HepG2 (cell line): ENCODE results near the gene CAMK4. TPM values are rescaled to one million over a fixed set of nuclear protein-coding genes. Genes with fewer than 3 reads are reported as not detected.

Experiments
- ATAC-seq: fragments of 200-7000 bp; cut with Tn5 transposase; 3 replicates; pipeline ENCODE4 v1.9.1; 2020; ENCODE audit warnings: mild to moderate bottlenecking, moderate library complexity
- BruUV-seq: library from RNA; stranded (reverse); fragments of 400-500 nt; replicated peaks from 2 replicates; lab custom pipeline; 2021; lab: Mats Ljungman, UMichigan
- CTCF ChIA-PET: fragments of 300-600 bp; formaldehyde crosslinking; extraction: SDS; loops from one replicate; lab custom pipeline; 2021; ENCODE audit warnings: low total read pairs, inconsistent platforms, low intra/inter-chr PET ratio; lab: Yijun Ruan, JAX
- POLR2A ChIA-PET: fragments of 350-600 bp; sonication (Branson Sonifier 250); formaldehyde crosslinking; loops from one replicate; lab custom pipeline; 2020; ENCODE audit warnings: antibody characterized with exemption, inconsistent platforms; lab: Yijun Ruan, JAX
- DNase-seq: peaks from one replicate; pipeline ENCODE4 v3.0.0-alpha.2; 2015; ENCODE audit warnings: low spot score
- FAIRE-seq: peaks from 3 replicates; lab custom pipeline; 2011; peaks lifted over from hg19 to GRCh38; lab: Jason Lieb, UNC
- H2AFZ ChIP-seq: one replicate; pipeline ENCODE4 v1.6.1; 2011; ENCODE audit warnings: low read length, inconsistent platforms
- H3K27ac ChIP-seq: fragments of 300-600 bp; 3 replicates; pipeline ENCODE4 v1.8.0; 2011; ENCODE audit warnings: mixed run types, mild to moderate bottlenecking, mixed read lengths, low read length, inconsistent platforms; ENCODE audit not compliant: insufficient read depth; ENCODE audit errors: extremely low read length
- H3K27me3 ChIP-seq, 2 experiments: fragments of 200-600 bp in 1 of 2; 2 replicates in 1 of 2; 3 replicates in 1 of 2; pipeline versions ENCODE4 v1.6.0 to v1.8.0; 2011; ENCODE audit warnings: low read length in 2 of 2, mild to moderate bottlenecking in 2 of 2, moderate library complexity in 2 of 2, inconsistent platforms in 1 of 2; ENCODE audit not compliant: insufficient read depth in 2 of 2, control insufficient read depth in 1 of 2
- H3K36me3 ChIP-seq, 2 experiments: fragments of 200-600 bp in 1 of 2; replicated peaks in 1 of 2; 2 replicates in 1 of 2; 3 replicates in 1 of 2; pipeline versions ENCODE4 v1.5.1 to v1.8.0; 2011; ENCODE audit warnings: low read length in 2 of 2, inconsistent platforms in 1 of 2; ENCODE audit not compliant: insufficient read depth in 2 of 2, control insufficient read depth in 1 of 2
- H3K4me1 ChIP-seq: 2 replicates; pipeline ENCODE4 v1.5.1; 2012; ENCODE audit warnings: low read length, inconsistent platforms; ENCODE audit not compliant: insufficient read depth
- H3K4me2 ChIP-seq: 2 replicates; pipeline ENCODE4 v1.6.0; 2011; ENCODE audit warnings: low read depth, low read length, inconsistent platforms
- H3K4me3 ChIP-seq, 3 experiments: fragments of 200-600 bp in 1 of 3; sonication (generic), shearing (Covaris generic) in 1 of 3; replicated peaks in 1 of 3; 2 replicates each; pipeline ENCODE4 v1.5.1; 2011 to 2016; ENCODE audit warnings: low read length in 3 of 3, inconsistent platforms in 2 of 3, low read depth in 2 of 3, mild to moderate bottlenecking in 2 of 3, control low read depth in 1 of 3, mixed read lengths in 1 of 3; ENCODE audit not compliant: insufficient read depth in 1 of 3
- H3K79me2 ChIP-seq: one replicate; pipeline ENCODE4 v1.6.1; 2011; ENCODE audit warnings: low read length, inconsistent platforms; ENCODE audit not compliant: insufficient read depth
- H3K9ac ChIP-seq: 2 replicates; pipeline ENCODE4 v1.6.0; 2011; ENCODE audit warnings: mild to moderate bottlenecking, low read depth, low read length, inconsistent platforms; ENCODE audit not compliant: insufficient read depth
- H3K9me3 ChIP-seq: 2 replicates; pipeline ENCODE4 v1.5.1; 2012; ENCODE audit warnings: mild to moderate bottlenecking, low read length
- H4K20me1 ChIP-seq: 2 replicates; pipeline ENCODE4 v1.6.0; 2011; ENCODE audit warnings: inconsistent platforms, mild to moderate bottlenecking, low read length, moderate library complexity; ENCODE audit not compliant: insufficient read depth
- CBX5 ChIP-seq: sonication (generic); formaldehyde crosslinking; IDR thresholded peaks from 2 replicates; pipeline ENCODE4 v1.4.0; 2020; ENCODE audit warnings: missing genetic modification reagents, borderline replicate concordance
- HCFC1 ChIP-seq: fragments of 150-350 bp; IDR thresholded peaks from 2 replicates; pipeline ENCODE4 v1.6.1; 2014; ENCODE audit warnings: low read depth, low read length
- HNF4G ChIP-seq, 2 experiments: sonication (generic) in 1 of 2; formaldehyde crosslinking in 1 of 2; IDR thresholded peaks; 2 replicates each; pipeline versions ENCODE4 v1.4.0 to v1.6.1; 2011 to 2020; ENCODE audit warnings: borderline replicate concordance in 2 of 2, low read depth in 2 of 2, mild to moderate bottlenecking in 2 of 2, low read length in 1 of 2, missing genetic modification reagents in 1 of 2, moderate library complexity in 1 of 2
- KDM3A ChIP-seq: IDR thresholded peaks from 2 replicates; pipeline ENCODE4 v1.6.1; 2018; ENCODE audit warnings: low read depth, missing compliant biosample characterization
- MEIS1 ChIP-seq: sonication (generic); formaldehyde crosslinking; IDR thresholded peaks from 2 replicates; pipeline ENCODE4 v1.9.0; 2021; ENCODE audit warnings: mild to moderate bottlenecking, missing genetic modification reagents, moderate library complexity, borderline replicate concordance
- PHF21A ChIP-seq: sonication (generic); formaldehyde crosslinking; IDR thresholded peaks from 2 replicates; pipeline ENCODE4 v1.5.0; 2020; ENCODE audit warnings: mild to moderate bottlenecking, missing genetic modification reagents
- RARA ChIP-seq: IDR thresholded peaks from 2 replicates; pipeline ENCODE4 v1.6.1; 2016; ENCODE audit warnings: missing genetic modification reagents, missing compliant biosample characterization
- RORA ChIP-seq: sonication (generic); formaldehyde crosslinking; IDR thresholded peaks from 2 replicates; pipeline ENCODE4 v1.5.0; 2020; ENCODE audit warnings: mild to moderate bottlenecking, missing genetic modification reagents, moderate library complexity
- RXRA ChIP-seq: sonication (generic); formaldehyde crosslinking; IDR thresholded peaks from 2 replicates; pipeline ENCODE4 v1.5.1; 2020; ENCODE audit warnings: missing genetic modification reagents
- RXRB ChIP-seq: IDR thresholded peaks from 2 replicates; pipeline ENCODE4 v1.6.1; 2016; ENCODE audit warnings: borderline replicate concordance, missing genetic modification reagents, missing compliant biosample characterization
- SNAI1 ChIP-seq: sonication (generic); formaldehyde crosslinking; IDR thresholded peaks from 2 replicates; pipeline ENCODE4 v1.5.0; 2020; ENCODE audit warnings: mild to moderate bottlenecking, missing genetic modification reagents, borderline replicate concordance
- ZNF180 ChIP-seq: sonication (generic); formaldehyde crosslinking; IDR thresholded peaks from 2 replicates; pipeline ENCODE4 v1.4.0; 2020; ENCODE audit warnings: low read depth, missing genetic modification reagents, borderline replicate concordance
- ZNF724P ChIP-seq: sonication (generic); formaldehyde crosslinking; IDR thresholded peaks from 2 replicates; pipeline ENCODE4 v1.8.0; 2022; ENCODE audit warnings: missing genetic modification reagents, borderline replicate concordance
- ZNF747 ChIP-seq: sonication (generic); formaldehyde crosslinking; IDR thresholded peaks from 2 replicates; pipeline ENCODE4 v1.8.1; 2023; ENCODE audit warnings: missing genetic modification reagents, mild to moderate bottlenecking, borderline replicate concordance
- WGBS: methylation state at CpG from one replicate; pipeline ENCODE4 v1.1.6; 2017; ENCODE audit warnings: low lambda C conversion rate; 5-methylcytosine and 5-hydroxymethylcytosine counted together
- in situ Hi-C: cut with HindIII; loops from 2 replicates; pipeline ENCODE4 v1.10.0; 2017; ENCODE audit warnings: low pct_unique_long_range_greater_than_20kb; ENCODE audit not compliant: extremely low pct_ligation_motif_present
- intact Hi-C: fragments of 100-400 bp; cut with micrococcal nuclease; formaldehyde crosslinking; loops from one replicate; pipeline ENCODE4 v1.10.0; 2022; ENCODE audit not compliant: unreplicated experiment
- polyA plus RNA-seq, 8 experiments: library from polyadenylated mRNA; depleted of rRNA in 3 of 8; stranded (reverse) in 7 of 8; unstranded in 1 of 8; fragments of >200 nt; fragmentation: Illumina TruSeq in 4 of 8; extraction: Trizol in 4 of 8; gene quantifications; 2 replicates each; pipeline versions ENCODE4 v1.2.1 to v1.2.3, GENCODE V29; 2011 to 2016; ENCODE audit warnings: low read depth in 4 of 8, missing spikeins in 1 of 8, mixed read lengths in 1 of 8; ENCODE audit not compliant: insufficient read depth in 1 of 8
- total RNA-seq, 5 experiments: library from RNA; depleted of rRNA; stranded (reverse); fragments of >200 nt; fragmentation: Illumina TruSeq; extraction: Trizol; gene quantifications; 2 replicates each; pipeline ENCODE4 v1.2.3, GENCODE V29; 2016; ENCODE audit warnings: low read depth in 1 of 5
- TF ChIP-seq, protein P1 (sequence below): sonication (generic); formaldehyde crosslinking; IDR thresholded peaks from 2 replicates; pipeline ENCODE4 v1.4.0; 2020; ENCODE audit warnings: missing genetic modification reagents, borderline replicate concordance
- TF ChIP-seq, protein P2 (sequence below): sonication (generic); formaldehyde crosslinking; conservative IDR thresholded peaks from 2 replicates; pipeline ENCODE4 v1.8.0; 2022; ENCODE audit warnings: low read depth, missing genetic modification reagents

The CAMK4 gene
- total and polyA plus RNA-seq, 2 of the 13 experiments (the other 11 are each of a cell fraction or from before 2014, with no cell fraction given): not detected

DNA sequence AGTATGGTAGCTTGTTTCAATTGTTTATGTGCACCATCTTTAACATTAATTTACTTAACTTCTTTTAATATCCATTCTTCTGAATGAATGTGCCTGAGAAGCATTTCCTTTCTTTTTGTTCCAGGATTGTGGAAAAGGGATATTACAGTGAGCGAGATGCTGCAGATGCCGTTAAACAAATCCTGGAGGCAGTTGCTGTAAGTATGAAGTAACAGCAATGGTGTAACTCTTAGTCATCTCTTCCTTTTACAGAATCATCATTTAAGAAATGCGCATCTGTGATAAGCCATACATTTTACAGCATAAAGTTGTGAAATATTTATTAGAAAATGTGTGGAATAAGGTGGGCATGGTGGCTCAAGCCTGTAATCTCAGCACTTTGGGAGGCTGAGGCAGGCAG lies 170.4 kb downstream of the CAMK4 start:
- Histone ChIP-seq H3K4me2 (no peak overlapping the region), H3K4me3 (no peak overlapping the region), H3K9me3 (no peaks in the 10 kb centered on the region), H3K36me3 (no peaks in the 10 kb centered on the region), H4K20me1 (no peaks in the 10 kb centered on the region), H2AFZ (no peak overlapping the region), H3K27me3 (no peaks in the 10 kb centered on the region), H3K9ac (no peak overlapping the region), H3K79me2 (no peaks in the 10 kb centered on the region), H3K4me1 (no peaks in the 10 kb centered on the region), H3K27ac (no peak overlapping the region)
- DNase-seq (no peak), FAIRE-seq (no peak), ATAC-seq (no peak)
- no peak for TF ChIP-seq RXRB (CRISPR knock-in tag)
- TF ChIP-seq CBX5 (CRISPR knock-in tag): no peak
- TF ChIP-seq RORA: no peak
- TF ChIP-seq ZNF747 (CRISPR knock-in tag): no peak
- TF ChIP-seq ZNF180 (CRISPR knock-in tag): no peak
- TF ChIP-seq ZNF724P: no peak
- no peak for TF ChIP-seq HCFC1
- TF ChIP-seq SNAI1: no peak
- TF ChIP-seq, protein P1, sequence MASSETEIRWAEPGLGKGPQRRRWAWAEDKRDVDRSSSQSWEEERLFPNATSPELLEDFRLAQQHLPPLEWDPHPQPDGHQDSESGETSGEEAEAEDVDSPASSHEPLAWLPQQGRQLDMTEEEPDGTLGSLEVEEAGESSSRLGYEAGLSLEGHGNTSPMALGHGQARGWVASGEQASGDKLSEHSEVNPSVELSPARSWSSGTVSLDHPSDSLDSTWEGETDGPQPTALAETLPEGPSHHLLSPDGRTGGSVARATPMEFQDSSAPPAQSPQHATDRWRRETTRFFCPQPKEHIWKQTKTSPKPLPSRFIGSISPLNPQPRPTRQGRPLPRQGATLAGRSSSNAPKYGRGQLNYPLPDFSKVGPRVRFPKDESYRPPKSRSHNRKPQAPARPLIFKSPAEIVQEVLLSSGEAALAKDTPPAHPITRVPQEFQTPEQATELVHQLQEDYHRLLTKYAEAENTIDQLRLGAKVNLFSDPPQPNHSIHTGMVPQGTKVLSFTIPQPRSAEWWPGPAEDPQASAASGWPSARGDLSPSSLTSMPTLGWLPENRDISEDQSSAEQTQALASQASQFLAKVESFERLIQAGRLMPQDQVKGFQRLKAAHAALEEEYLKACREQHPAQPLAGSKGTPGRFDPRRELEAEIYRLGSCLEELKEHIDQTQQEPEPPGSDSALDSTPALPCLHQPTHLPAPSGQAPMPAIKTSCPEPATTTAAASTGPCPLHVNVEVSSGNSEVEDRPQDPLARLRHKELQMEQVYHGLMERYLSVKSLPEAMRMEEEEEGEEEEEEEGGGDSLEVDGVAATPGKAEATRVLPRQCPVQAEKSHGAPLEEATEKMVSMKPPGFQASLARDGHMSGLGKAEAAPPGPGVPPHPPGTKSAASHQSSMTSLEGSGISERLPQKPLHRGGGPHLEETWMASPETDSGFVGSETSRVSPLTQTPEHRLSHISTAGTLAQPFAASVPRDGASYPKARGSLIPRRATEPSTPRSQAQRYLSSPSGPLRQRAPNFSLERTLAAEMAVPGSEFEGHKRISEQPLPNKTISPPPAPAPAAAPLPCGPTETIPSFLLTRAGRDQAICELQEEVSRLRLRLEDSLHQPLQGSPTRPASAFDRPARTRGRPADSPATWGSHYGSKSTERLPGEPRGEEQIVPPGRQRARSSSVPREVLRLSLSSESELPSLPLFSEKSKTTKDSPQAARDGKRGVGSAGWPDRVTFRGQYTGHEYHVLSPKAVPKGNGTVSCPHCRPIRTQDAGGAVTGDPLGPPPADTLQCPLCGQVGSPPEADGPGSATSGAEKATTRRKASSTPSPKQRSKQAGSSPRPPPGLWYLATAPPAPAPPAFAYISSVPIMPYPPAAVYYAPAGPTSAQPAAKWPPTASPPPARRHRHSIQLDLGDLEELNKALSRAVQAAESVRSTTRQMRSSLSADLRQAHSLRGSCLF (CRISPR knock-in tag): no peak
- no peak for TF ChIP-seq PHF21A
- no peak for TF ChIP-seq RXRA (CRISPR knock-in tag)
- no peak for TF ChIP-seq KDM3A (CRISPR knock-in tag)
- no peak for TF ChIP-seq RARA (CRISPR knock-in tag)
- TF ChIP-seq, protein P2, sequence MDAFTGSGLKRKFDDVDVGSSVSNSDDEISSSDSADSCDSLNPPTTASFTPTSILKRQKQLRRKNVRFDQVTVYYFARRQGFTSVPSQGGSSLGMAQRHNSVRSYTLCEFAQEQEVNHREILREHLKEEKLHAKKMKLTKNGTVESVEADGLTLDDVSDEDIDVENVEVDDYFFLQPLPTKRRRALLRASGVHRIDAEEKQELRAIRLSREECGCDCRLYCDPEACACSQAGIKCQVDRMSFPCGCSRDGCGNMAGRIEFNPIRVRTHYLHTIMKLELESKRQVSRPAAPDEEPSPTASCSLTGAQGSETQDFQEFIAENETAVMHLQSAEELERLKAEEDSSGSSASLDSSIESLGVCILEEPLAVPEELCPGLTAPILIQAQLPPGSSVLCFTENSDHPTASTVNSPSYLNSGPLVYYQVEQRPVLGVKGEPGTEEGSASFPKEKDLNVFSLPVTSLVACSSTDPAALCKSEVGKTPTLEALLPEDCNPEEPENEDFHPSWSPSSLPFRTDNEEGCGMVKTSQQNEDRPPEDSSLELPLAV (CRISPR knock-in tag): no peak
- TF ChIP-seq HNF4G (IDR thresholded peaks at IDR 0.05; ENCODE audit: borderline replicate concordance, low read depth, low read length): no peak
- no peak for TF ChIP-seq HNF4G (CRISPR knock-in tag; IDR thresholded peaks at IDR 0.05; ENCODE audit: borderline replicate concordance, low read depth)
- no peak for TF ChIP-seq MEIS1 (CRISPR knock-in tag)
- in situ Hi-C loops: no loop called here
- 57% methylated on average over 3 of the region's 3 CpGs for WGBS
- intact Hi-C loops: no loop called here
- ChIA-PET POLR2A (no interaction called here), CTCF (no interaction called here)
- BruUV-seq: no TSS peak
